GM12892 (cell line): ENCODE results near the gene S100A12.

Source experiments
- DNase-seq: peaks from one replicate; pipeline ENCODE4 v3.0.0; 2011; ENCODE audit not compliant: insufficient read length
- FAIRE-seq: peaks from 2 replicates; lab custom pipeline; 2011; peaks lifted over from hg19 to GRCh38; lab: Jason Lieb, UNC
- POLR2A ChIP-seq: IDR thresholded peaks from 2 replicates; pipeline ENCODE4 v1.6.1; 2011; ENCODE audit warnings: low read depth, low read length, control low read depth
- POLR2AphosphoS5 ChIP-seq: IDR thresholded peaks from 2 replicates; pipeline ENCODE4 v1.6.1; 2011; ENCODE audit warnings: low read depth, low read length, control low read depth
- TAF1 ChIP-seq: IDR thresholded peaks from 2 replicates; pipeline ENCODE4 v1.6.1; 2011; ENCODE audit warnings: low read depth, mild to moderate bottlenecking, control low read depth, low read length, borderline replicate concordance

The S100A12 gene

DNA sequence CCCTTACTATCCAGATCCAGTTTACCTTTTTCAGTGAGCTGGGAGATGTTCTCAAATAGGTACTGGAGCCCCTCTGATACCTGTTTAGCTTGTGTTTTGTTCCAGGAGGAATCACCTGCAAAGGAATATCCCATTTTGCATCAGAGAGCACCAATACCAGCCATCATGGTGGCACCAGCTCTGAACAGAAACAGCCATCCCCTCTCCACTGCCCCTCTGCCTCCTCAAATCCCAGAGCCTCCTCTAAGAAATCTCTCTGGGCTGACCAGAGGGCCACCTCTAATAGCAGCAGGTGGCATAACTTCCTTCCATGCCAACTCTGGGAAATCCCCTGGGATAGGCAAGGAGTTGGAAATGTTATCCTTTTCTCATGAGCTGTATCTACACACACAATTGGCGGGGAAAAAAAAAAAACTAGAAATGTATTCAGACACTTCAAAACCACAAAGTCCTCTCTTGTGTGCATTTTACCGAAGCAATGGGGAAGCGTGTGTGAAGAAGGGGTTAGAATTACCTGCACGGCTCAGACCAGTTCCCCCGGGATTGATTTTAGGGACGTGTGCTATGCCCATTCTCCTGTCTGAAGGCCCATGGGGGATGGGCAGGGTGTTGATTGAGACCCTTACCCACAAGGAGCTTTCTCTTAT lies 29.2 kb downstream of the S100A12 start:
- FAIRE-seq (peak; percentile 77), DNase-seq (no peak)
- TF ChIP-seq TAF1 (no peak), POLR2AphosphoS5 (no peak), POLR2A (no peak)

DNA sequence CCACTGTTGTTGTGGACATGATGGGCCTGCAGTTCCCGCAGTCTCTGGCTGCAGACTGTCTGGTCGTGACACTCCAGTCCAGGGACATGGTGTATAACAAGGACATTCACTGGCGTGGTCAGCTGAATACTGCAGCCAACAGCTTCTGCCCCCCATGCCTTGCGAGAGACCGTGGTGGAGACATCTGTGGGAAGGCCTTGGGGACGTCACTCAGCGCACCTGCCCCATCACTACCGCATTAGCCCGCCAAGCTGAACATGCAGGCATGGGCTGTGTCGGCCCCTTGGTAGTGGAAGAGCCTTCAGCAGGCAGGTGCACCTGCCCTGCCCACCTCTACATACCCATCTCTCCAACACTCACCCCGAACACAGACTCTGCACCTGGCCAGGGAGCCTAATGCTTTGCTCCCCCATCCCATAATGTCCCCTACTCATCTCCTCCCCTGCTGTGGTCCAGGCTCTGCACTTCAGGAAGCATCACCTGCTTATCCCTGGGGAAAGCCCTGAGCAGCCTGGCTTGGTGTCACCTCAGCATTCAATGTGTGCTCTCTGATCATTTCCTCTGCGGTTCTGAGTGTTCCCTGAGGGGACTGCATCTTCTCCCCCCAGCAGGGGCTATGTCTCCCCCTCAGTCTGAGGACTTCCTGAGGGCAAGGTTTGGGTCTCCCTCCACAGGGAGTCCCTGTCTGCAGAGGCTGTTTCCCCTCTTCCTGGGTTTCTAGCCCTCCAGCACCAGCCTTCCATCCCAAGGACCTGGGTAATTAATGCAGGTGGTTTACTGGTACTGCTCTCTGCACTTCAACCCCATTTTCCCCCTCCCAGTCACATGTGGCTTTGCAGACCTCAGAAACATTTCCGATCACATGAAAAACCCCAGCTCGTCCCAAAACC lies 30.0 kb downstream of the S100A12 start:
- DNase-seq (no peak), FAIRE-seq (peak; percentile 76)
- TF ChIP-seq POLR2AphosphoS5 (no peak), TAF1 (no peak), POLR2A (peak; percentile 24; the same call in 1 of the 2 replicates)

DNA sequence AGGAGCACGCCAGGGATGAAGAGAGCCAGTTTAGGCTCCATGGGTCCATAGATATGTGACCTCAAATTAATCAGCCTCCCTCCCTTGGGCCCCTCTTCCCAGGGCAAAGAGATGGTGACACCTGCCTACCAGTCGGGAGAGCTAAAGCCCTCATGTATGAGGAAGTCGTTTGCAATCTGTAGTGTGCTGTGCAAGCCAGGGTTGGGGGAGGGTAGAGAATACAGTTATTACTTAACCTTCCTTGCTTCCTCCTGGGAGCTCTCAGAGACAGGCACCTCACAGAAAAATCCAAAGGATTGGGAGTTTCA lies 30.7 kb downstream of the S100A12 start:
- TF ChIP-seq POLR2A (peak; percentile 2; the same call in 1 of the 2 replicates), TAF1 (no peak), POLR2AphosphoS5 (no peak)
- DNase-seq, result no peak
- FAIRE-seq, result peak; percentile 77

DNA sequence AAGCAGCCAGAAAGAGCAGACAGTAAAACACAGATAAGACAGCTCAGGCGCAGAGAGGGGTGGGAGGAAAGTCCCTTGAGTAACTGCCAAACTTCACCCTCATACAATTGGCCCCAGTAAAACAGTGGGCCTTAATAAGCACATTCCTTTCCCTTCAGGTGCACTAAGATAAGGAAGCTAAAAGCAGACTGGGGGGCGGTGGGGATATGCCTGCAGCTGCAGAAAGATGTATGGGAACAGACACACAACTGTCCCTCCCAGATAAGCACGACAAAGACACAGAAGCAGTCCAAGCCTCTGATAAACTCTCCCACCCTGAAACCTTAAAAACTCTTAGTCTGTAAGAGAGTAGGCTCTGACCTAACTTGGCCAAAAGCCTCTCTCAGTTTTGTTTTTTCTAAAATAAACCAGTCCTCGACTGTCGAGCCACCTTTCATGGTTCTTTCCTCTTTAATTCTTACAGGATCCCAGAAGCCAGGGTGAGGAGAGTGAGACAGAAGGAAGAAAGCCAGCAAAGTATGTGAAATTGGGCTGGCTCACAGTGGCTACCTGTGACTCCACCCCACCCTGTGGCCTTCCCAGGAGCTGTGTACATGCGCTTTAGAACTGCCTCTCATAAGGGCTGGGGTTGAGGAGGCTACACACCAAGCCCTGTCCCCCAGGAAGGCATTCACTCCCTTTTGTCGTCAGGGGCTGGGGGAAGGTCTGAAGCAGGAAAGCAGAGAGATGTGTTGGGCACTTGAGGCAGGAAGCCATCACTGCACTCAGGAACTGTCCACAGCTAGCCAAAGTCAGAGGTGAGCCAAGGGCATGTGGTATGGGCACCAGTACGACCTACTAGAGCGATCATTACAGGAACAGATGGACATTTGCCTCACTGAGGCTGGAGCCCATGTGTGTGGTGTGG lies 31.4 kb downstream of the S100A12 start:
- FAIRE-seq (peak; percentile 86), DNase-seq (no peak)

DNA sequence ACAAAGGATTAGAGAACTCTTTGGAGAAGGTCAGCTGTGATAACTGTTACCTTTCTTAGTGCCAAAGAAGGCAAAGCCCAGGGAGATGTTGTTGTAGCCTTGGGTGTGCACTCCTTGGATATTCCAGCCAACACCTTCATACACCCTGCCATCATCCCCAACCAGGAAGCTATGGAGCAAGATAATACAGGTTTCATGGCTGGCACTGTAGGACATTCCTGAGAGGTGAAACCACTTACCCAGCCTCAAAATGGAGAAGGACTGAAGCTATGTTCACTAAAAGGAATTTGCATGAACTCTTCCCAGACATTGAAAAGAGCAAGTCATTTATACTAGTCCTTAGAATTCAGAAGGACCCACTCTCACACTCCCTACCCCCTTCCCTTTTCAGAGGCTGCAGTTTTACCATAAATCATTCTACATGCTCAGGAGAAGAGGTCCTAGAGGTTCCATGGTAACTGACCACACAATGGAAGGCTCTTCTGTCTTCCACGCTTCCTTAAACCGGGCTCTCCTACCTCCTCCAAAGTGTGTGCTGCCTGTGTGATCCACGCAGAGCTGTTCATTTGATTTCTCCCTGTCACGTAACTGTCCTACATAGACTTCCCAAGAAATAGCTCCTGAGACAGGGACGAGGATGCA lies 32.3 kb downstream of the S100A12 start:
- FAIRE-seq (peak; percentile 68), DNase-seq (no peak)
- TF ChIP-seq POLR2AphosphoS5, result no peak

More for the DNA sequence above, 31.4 kb downstream of the S100A12 start:
- TF ChIP-seq TAF1, result no peak
- peak; percentile 17; the same call in 1 of the 2 replicates for TF ChIP-seq POLR2A

DNA sequence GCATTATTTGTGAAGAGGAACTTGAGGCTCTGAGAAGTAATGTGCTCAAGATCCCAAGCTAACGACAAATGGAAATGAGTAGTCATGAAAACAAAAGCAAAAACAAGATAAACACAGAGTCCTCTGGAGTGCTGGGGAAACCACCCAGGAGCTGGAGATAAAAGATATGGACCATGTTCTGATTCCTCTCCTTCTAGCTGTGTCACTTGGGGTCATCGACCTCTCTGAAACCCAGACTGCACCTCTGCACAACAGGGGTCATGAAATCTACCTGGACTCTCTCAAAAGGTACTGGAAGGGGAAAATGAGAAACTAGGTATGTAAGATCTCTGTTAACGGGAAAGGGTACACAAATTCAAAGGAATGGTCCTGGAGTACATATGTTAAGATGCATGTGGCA lies 33.2 kb downstream of the S100A12 start:
- TF ChIP-seq TAF1, result no peak
- no peak for TF ChIP-seq POLR2AphosphoS5
- no peak for TF ChIP-seq POLR2A
- FAIRE-seq, result no peak
- no peak for DNase-seq

DNA sequence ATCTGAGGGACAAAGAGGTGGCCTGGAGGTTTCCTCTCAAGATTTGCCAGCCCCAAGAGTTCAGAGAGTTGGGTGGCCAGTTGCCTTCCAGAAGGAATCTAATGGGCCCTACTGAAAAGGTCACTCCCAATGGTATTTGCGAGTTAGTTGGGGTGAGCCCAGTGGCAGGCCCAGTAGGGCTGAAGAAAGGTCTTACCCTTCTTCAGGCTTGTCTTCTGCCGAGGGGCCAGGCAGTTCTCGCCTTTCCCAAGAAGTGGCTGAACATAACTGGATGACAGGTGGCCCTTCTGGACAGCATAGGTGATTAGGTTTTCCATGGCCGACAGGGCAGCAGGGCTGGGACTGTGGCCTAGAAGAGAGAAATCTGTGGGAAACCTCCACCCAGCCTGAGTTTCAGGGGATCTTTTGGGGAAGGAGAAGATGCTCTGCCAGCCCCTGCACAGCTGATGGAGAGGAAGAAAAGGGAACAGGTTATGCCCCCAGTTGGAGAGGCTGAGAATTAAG lies 33.9 kb downstream of the S100A12 start:
- TF ChIP-seq POLR2A (no peak), TAF1 (no peak), POLR2AphosphoS5 (no peak)
- FAIRE-seq (no peak), DNase-seq (no peak)

DNA sequence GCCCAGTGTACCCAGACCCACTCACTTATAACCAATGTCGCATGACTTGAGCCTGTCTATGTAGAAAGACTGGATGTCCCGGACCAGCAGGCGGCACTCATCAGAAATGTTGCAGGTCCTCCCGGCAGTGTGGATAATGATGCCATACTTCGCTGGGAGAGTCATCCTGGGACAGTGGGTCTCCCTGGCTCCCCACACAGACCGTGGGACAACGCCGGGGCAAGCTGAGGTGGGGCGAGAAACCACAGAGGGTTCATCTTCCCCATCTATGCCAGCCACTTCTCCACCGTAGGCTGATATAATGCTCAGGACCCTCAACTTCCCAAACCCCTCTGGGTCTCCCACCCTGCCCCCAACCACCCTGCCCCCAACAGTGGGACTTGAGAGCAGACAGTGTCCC lies 35.1 kb downstream of the S100A12 start:
- DNase-seq (no peak), FAIRE-seq (no peak)

DNA sequence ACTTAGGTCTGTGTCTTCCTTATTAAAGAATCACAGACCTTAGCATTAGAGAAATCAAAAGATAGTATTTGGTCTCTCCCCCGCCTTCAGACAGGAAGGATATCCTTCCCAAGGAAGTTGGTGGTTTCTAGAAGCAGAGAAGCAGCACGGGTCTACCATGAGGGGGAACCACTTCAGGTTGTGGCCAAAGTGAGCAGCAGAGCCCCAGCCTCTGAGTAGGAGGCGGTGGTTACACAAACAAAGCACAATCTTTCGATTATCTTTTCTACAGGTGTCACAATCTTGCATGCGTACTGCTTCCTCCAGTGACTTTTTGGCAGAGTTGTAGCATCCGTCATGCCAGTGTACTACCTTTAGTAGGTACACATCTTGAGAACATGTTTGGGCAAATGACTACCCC lies 35.6 kb downstream of the S100A12 start:
- FAIRE-seq (peak; percentile 58), DNase-seq (no peak)
- no peak for TF ChIP-seq POLR2A
- TF ChIP-seq POLR2AphosphoS5, result no peak

More for the DNA sequence above, 35.1 kb downstream of the S100A12 start:
- TF ChIP-seq POLR2A (no peak), TAF1 (no peak), POLR2AphosphoS5 (no peak)

DNA sequence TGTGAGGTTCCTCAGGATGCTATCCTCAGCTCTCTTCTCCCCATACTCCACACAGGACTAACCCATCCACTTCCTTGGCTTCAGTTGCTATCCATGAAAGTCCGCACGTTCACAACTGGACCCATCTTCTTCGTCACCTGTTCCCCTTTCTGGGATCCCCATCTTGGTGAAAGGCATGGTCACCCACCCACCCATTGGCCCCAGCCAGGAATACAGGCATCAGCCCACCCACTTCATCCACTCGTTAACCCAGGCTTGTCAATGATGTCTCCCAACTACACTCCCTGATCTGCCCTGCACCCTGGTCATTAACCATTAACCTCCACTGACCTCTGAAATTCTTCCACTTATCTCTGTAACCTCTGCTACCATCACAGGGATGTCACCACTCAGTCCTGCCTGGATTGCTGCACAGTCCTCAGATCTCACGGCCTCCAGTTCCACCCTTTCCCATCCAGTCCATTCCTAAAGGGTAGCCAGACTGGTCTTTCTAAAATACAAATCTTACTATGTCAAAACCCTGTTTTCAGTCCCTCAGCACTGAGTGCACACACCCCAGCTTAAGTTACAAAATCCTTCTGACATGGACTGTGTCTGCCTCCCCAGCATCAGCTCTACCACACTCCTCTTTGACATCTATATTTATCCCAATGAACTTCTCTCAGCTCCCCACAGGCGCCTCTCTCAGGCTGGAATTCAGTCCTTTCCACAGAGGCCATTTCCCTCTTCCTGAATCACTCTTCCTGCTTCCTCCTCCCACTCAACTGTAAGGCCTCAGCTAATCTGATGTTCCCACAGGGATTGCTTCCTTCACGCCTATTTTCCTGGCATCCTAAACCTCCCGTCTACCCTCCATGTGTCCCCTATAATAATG lies 37.2 kb downstream of the S100A12 start:
- FAIRE-seq (no peak), DNase-seq (no peak)
- TF ChIP-seq POLR2AphosphoS5 (no peak), POLR2A (no peak), TAF1 (no peak)

DNA sequence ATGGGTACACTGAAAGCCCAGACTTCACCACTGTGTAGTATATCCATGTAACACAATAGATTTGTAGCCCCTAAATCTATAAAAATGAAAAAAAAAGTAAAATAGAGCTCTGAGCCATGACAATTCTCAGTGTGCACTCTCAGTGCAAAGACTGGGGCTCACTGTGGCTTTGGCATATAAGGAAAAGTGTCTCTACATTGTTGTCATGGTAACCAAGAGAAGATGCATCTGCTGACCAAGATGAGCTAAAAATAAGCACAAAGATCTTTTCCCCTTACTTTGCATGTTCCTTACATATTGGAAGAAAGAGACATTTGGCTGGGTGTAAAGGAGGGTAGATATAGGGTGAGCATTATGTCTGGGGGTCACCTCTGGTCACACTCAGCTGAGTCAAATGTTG lies 38.8 kb downstream of the S100A12 start:
- TF ChIP-seq POLR2A, result no peak
- no peak for TF ChIP-seq POLR2AphosphoS5
- no peak for TF ChIP-seq TAF1
- peak; percentile 56 for FAIRE-seq

More for the DNA sequence above, 38.8 kb downstream of the S100A12 start:
- no peak for DNase-seq
